Measurements from ENCODE around the gene RNU5D-1.

DNA sequence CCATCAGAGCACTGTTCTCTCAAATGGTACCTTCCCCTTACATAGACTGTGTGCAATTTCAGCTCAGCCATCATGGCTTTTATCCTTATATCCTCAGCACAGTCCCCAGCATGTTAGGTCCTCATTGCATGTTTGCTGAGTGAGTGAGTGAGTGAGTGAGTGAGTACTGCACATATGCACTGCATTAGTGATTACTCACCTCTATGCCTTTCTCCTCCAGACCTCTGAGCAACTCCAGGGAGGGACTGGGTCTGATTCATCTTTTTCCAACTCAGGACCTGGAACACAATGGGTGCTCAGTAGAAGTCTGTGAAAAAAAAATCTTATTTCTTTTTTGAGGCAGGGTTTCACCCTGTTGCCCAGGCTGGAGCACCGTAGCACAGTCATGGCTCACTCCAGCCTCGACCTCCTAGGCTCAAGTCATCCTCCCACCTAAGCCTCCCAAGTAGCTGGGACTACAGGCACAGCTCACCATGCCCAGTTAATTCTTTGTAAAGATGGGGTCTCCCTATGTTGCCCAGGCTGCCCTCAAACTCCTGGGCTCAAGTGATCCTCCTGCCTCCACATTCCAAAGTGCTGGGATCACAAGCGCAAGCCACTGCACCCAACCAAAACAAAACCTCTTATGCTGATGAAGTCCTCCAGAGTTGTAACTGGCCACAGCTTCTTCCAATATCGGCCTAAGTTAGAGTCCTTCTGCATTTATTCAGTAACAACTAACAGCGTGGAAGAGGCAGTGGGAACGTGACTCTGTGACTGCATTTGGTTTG is 23.7 kb downstream of the RNU5D-1 start:
- TF ChIP-seq CTCF (IDR thresholded peaks at IDR 0.05) (no peak), ZFX (IDR thresholded peaks at IDR 0.05; ENCODE audit: borderline replicate concordance) (no peak)

Data from 22Rv1 (cell line).